Measurements from ENCODE around the gene SIK2.
"Not testable (repeated sequence)": the region's sequence is repeated elsewhere in the genome, so short reads cannot be mapped to it uniquely, and the experiment has no call there.

Gene SIK2

DNA sequence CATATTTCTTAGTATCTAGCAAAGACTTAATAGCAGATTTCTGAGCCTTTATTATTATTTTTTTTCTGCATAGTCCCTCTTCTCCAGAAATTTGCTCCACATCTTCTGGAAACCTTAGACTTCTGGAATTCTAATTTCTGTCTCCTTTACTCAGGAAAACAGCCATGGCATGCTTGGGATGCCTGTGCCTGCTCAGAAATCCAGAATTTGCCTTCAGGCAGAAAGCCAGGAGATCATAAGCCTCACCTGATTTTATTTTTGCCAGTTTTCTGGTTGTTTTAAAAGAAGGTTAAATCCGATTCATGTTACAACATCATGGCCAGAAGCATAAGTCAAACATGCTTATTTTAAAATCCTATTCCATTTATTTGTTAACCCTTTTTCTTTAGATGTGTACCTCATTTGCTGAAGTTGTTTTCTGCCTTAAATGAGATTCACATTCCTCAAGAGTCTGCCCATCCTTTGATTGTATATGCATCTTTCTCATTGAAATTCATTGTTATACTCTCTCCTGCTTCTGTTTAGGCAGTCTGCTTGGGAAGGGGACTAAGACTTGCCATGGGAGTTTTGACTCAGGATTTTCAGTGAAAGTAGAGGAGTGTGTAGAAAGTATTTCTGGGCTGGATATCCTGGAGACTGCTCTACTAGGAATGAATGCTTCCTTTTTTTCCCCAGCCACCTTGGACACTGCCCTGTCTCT is 37.1 kb downstream of the SIK2 start:
- Histone ChIP-seq H3K9me3 (ENCODE audit: control insufficient read depth, low read length) (no peaks in the 10 kb centered on the region), H3K27ac (ENCODE audit: low read depth, low read length, severe bottlenecking) (no peak overlapping the region), H3K4me3 (ENCODE audit: extremely low read depth, insufficient read depth, low read length, poor library complexity, severe bottlenecking) (no peak overlapping the region), H3K36me3 (ENCODE audit: control insufficient read depth, insufficient read depth, low read length) (peaks cover 9% of the 10 kb centered on the region), H3K4me1 (ENCODE audit: control insufficient read depth, insufficient read depth, low read length, poor library complexity, severe bottlenecking) (peaks cover 24% of the 10 kb centered on the region)
- 100% methylated on average over 1 of the region's 1 CpG; no CpG with 5 or more reads in 1 of the 2 experiments for WGBS, 2 experiments (ENCODE audit: insufficient coverage in 2 of 2)

GRCh38 chr11:111641339-111642015 is 39.2 kb downstream of the SIK2 start:
- WGBS, 2 experiments (ENCODE audit: insufficient coverage in 2 of 2): 100% methylated on average over 2 of the region's 2 CpGs; no CpG with 5 or more reads in 1 of the 2 experiments
- Histone ChIP-seq H3K4me3 (ENCODE audit: extremely low read depth, insufficient read depth, low read length, poor library complexity, severe bottlenecking) (no peak overlapping the region), H3K27ac (ENCODE audit: low read depth, low read length, severe bottlenecking) (no peak overlapping the region), H3K9me3 (ENCODE audit: control insufficient read depth, low read length) (no peaks in the 10 kb centered on the region), H3K36me3 (ENCODE audit: control insufficient read depth, insufficient read depth, low read length) (peaks cover 9% of the 10 kb centered on the region), H3K4me1 (ENCODE audit: control insufficient read depth, insufficient read depth, low read length, poor library complexity, severe bottlenecking) (peaks cover 20% of the 10 kb centered on the region)

- no peak overlapping the region for H3K4me3 ChIP-seq (ENCODE audit: extremely low read depth, insufficient read depth, low read length, poor library complexity, severe bottlenecking)
- H3K27ac ChIP-seq (ENCODE audit: low read depth, low read length, severe bottlenecking): no peak overlapping the region
- H3K36me3 ChIP-seq (ENCODE audit: control insufficient read depth, insufficient read depth, low read length): peaks cover 9% of the 10 kb centered on the region
- no CpG with 5 or more reads among the region's 1 CpG for WGBS, 2 experiments (ENCODE audit: insufficient coverage in 2 of 2)
- H3K9me3 ChIP-seq (ENCODE audit: control insufficient read depth, low read length): no peaks in the 10 kb centered on the region
- H3K4me1 ChIP-seq (ENCODE audit: control insufficient read depth, insufficient read depth, low read length, poor library complexity, severe bottlenecking): peaks cover 20% of the 10 kb centered on the region
These were observed 40.3 kb downstream of the SIK2 start for GRCh38 chr11:111642542-111642941.

GRCh38 chr11:111644922-111645321 is 42.7 kb downstream of the SIK2 start:
- no CpG with 5 or more reads among the region's 1 CpG for WGBS, 2 experiments (ENCODE audit: insufficient coverage in 2 of 2)
- Histone ChIP-seq H3K4me3 (ENCODE audit: extremely low read depth, insufficient read depth, low read length, poor library complexity, severe bottlenecking) (no peak overlapping the region), H3K27ac (ENCODE audit: low read depth, low read length, severe bottlenecking) (no peak overlapping the region), H3K4me1 (ENCODE audit: control insufficient read depth, insufficient read depth, low read length, poor library complexity, severe bottlenecking) (peaks cover 4% of the 10 kb centered on the region), H3K36me3 (ENCODE audit: control insufficient read depth, insufficient read depth, low read length) (peaks cover 9% of the 10 kb centered on the region), H3K9me3 (ENCODE audit: control insufficient read depth, low read length) (no peaks in the 10 kb centered on the region)

- no peaks in the 10 kb centered on the region for H3K9me3 ChIP-seq (ENCODE audit: control insufficient read depth, low read length)
- no peak overlapping the region for H3K4me3 ChIP-seq (ENCODE audit: extremely low read depth, insufficient read depth, low read length, poor library complexity, severe bottlenecking)
- WGBS, 2 experiments (ENCODE audit: insufficient coverage in 2 of 2): 100% methylated on average over 1 to 2 of the region's 9 CpGs
- H3K27ac ChIP-seq (ENCODE audit: low read depth, low read length, severe bottlenecking): no peak overlapping the region
- peaks cover 9% of the 10 kb centered on the region for H3K36me3 ChIP-seq (ENCODE audit: control insufficient read depth, insufficient read depth, low read length)
- H3K4me1 ChIP-seq (ENCODE audit: control insufficient read depth, insufficient read depth, low read length, poor library complexity, severe bottlenecking): no peaks in the 10 kb centered on the region
These were observed 43.5 kb downstream of the SIK2 start for GRCh38 chr11:111645657-111646316.

DNA sequence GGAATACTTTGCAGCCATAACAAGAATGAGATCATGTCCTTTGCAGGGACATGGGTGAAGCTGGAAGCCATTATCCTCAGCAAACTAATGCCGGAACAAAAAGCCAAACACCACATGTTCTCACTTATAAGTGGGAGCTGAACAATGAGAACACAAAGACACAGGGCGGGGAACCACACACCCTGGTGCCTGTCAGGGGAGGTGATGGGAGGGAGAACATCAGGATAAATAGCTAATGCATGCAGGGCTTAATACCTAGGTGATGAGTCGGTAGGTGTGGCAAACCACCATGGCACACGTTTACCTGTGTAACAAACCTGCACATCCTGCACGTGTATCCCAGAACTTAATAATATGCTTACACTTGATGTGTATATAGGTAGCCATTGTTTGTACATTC is 49.1 kb downstream of the SIK2 start:
- H3K36me3 ChIP-seq (ENCODE audit: control insufficient read depth, insufficient read depth, low read length); H3K9me3 ChIP-seq (ENCODE audit: control insufficient read depth, low read length); H3K4me1 ChIP-seq (ENCODE audit: control insufficient read depth, insufficient read depth, low read length, poor library complexity, severe bottlenecking); H3K27ac ChIP-seq (ENCODE audit: low read depth, low read length, severe bottlenecking); H3K4me3 ChIP-seq (ENCODE audit: extremely low read depth, insufficient read depth, low read length, poor library complexity, severe bottlenecking): not testable (repeated sequence)
- WGBS, 2 experiments (ENCODE audit: insufficient coverage in 2 of 2): 94 to 100% methylated on average over 1 to 2 of the region's 5 CpGs

DNA sequence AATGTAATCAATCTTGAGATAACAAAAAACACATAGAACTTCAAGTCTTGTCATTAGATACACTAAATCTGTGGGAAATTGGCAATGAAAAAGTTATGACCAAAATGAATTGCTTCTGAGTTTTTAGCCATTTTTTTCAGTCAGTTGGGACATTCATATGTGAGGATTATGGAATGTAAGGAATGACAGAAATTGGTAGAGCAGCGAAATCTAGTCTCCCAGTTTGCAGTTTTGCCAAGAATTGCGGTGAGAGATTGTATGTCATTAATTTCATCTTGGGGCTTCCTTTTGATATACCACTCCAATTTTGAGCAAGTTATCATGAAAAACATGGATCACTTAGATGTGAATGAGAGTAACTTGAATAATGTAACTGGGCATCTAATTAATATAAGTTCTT is 49.9 kb downstream of the SIK2 start:
- Histone ChIP-seq H3K9me3 (ENCODE audit: control insufficient read depth, low read length) (no peaks in the 10 kb centered on the region), H3K27ac (ENCODE audit: low read depth, low read length, severe bottlenecking) (no peak overlapping the region), H3K36me3 (ENCODE audit: control insufficient read depth, insufficient read depth, low read length) (no peaks in the 10 kb centered on the region), H3K4me1 (ENCODE audit: control insufficient read depth, insufficient read depth, low read length, poor library complexity, severe bottlenecking) (no peaks in the 10 kb centered on the region), H3K4me3 (ENCODE audit: extremely low read depth, insufficient read depth, low read length, poor library complexity, severe bottlenecking) (no peak overlapping the region)
- WGBS, 2 experiments (ENCODE audit: insufficient coverage in 2 of 2): no CpG with 5 or more reads among the region's 2 CpGs

DNA sequence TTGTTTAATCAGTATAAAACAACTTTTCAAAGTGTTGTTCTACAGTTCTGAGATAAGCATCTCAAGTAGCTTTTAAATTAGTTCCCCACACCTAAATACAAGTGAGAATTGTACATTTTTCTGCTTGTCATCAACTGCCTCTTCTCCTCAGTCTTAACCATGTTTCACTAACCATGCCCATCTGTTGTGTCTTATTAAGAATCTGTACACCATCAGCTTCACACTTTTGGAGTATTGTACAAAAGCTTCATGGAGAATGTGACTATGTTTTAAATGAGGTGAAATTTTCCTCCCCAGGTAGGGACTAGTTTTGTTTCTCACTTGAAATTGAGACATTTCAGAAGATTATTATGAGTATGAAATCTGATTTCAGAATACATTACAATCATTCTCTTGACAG is 52.4 kb downstream of the SIK2 start:
- Histone ChIP-seq H3K4me3 (ENCODE audit: extremely low read depth, insufficient read depth, low read length, poor library complexity, severe bottlenecking) (no peak overlapping the region), H3K4me1 (ENCODE audit: control insufficient read depth, insufficient read depth, low read length, poor library complexity, severe bottlenecking) (no peaks in the 10 kb centered on the region), H3K36me3 (ENCODE audit: control insufficient read depth, insufficient read depth, low read length) (no peaks in the 10 kb centered on the region), H3K9me3 (ENCODE audit: control insufficient read depth, low read length) (no peaks in the 10 kb centered on the region), H3K27ac (ENCODE audit: low read depth, low read length, severe bottlenecking) (no peak overlapping the region)

DNA sequence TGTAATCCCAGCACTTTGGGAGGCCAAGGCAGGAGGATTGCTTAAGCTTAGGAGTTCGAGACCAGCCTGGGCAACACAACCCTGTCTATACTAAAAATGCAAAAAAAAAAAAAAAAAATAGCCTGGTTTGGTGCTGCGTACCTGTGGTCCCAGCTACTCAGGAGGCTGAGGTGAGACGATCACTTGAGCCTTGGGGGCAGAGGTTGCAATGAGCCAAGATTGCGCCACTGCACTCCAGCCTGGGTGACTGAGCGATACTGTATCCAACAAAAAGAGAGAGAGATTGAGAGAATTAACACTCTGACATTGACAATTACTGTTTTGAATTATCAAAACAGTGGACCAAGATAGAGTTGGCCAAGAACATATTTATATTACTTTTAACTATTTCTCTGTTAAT is 53.7 kb downstream of the SIK2 start:
- no peaks in the 10 kb centered on the region for H3K36me3 ChIP-seq (ENCODE audit: control insufficient read depth, insufficient read depth, low read length)
- no peak overlapping the region for H3K27ac ChIP-seq (ENCODE audit: low read depth, low read length, severe bottlenecking)
- WGBS, 2 experiments (ENCODE audit: insufficient coverage in 2 of 2): 92 to 100% methylated on average over 2 of the region's 5 CpGs
- H3K4me1 ChIP-seq (ENCODE audit: control insufficient read depth, insufficient read depth, low read length, poor library complexity, severe bottlenecking): no peaks in the 10 kb centered on the region
- H3K9me3 ChIP-seq (ENCODE audit: control insufficient read depth, low read length): no peaks in the 10 kb centered on the region
- no peak overlapping the region for H3K4me3 ChIP-seq (ENCODE audit: extremely low read depth, insufficient read depth, low read length, poor library complexity, severe bottlenecking)

DNA sequence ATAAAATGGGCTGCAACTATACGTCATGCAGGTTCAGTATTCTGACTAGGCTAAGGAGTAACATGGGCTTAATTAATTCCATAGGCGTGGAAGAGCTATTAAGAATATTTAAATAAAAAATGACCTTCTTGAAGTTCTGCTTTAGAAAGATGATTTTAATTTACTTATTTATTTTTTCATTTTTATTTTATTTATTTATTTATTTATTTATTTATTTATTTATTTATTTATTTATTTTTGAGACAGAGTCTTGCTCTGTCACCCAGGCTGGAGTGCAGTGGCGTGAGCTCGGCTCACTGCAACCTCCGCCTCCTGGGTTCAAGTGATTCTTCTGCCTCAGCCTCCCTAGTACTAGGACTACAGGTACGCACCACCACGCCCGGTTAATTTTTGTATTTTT is 55.7 kb downstream of the SIK2 start:
- 80 to 93% methylated on average over 4 to 6 of the region's 8 CpGs for WGBS, 2 experiments (ENCODE audit: insufficient coverage in 2 of 2)
- not testable (repeated sequence) for H3K9me3 ChIP-seq (ENCODE audit: control insufficient read depth, low read length); H3K36me3 ChIP-seq (ENCODE audit: control insufficient read depth, insufficient read depth, low read length); H3K4me1 ChIP-seq (ENCODE audit: control insufficient read depth, insufficient read depth, low read length, poor library complexity, severe bottlenecking); H3K4me3 ChIP-seq (ENCODE audit: extremely low read depth, insufficient read depth, low read length, poor library complexity, severe bottlenecking); H3K27ac ChIP-seq (ENCODE audit: low read depth, low read length, severe bottlenecking)

GRCh38 chr11:111658493-111658892 is 56.2 kb downstream of the SIK2 start:
- 100% methylated on average over 1 to 2 of the region's 3 CpGs for WGBS, 2 experiments (ENCODE audit: insufficient coverage in 2 of 2)
- not testable (repeated sequence) for H3K4me1 ChIP-seq (ENCODE audit: control insufficient read depth, insufficient read depth, low read length, poor library complexity, severe bottlenecking); H3K4me3 ChIP-seq (ENCODE audit: extremely low read depth, insufficient read depth, low read length, poor library complexity, severe bottlenecking); H3K36me3 ChIP-seq (ENCODE audit: control insufficient read depth, insufficient read depth, low read length); H3K9me3 ChIP-seq (ENCODE audit: control insufficient read depth, low read length); H3K27ac ChIP-seq (ENCODE audit: low read depth, low read length, severe bottlenecking)

Data from mesodermal cell (in vitro differentiated cells).